Ureter (tissue), 1 donor: ENCODE measurements around the gene GRWD1. TPM values are rescaled to one million over a fixed set of nuclear protein-coding genes. Genes with fewer than 3 reads are reported as not detected.
A peak's percentile ranks its signal among the peaks of the same experiment; 100 is the strongest.

Experiments
- DNase-seq: peaks from one replicate; pipeline ENCODE4 v3.0.0-alpha.2; 2020; ENCODE audit warnings: low spot score
- total RNA-seq: library from RNA; stranded (reverse); gene quantifications from one replicate; pipeline ENCODE4 v1.2.4, GENCODE V29; 2023
- donor health status: DM: yes; HTN: yes; CAD: no.

GRWD1 gene
- 43.6 TPM for total RNA-seq

DNA sequence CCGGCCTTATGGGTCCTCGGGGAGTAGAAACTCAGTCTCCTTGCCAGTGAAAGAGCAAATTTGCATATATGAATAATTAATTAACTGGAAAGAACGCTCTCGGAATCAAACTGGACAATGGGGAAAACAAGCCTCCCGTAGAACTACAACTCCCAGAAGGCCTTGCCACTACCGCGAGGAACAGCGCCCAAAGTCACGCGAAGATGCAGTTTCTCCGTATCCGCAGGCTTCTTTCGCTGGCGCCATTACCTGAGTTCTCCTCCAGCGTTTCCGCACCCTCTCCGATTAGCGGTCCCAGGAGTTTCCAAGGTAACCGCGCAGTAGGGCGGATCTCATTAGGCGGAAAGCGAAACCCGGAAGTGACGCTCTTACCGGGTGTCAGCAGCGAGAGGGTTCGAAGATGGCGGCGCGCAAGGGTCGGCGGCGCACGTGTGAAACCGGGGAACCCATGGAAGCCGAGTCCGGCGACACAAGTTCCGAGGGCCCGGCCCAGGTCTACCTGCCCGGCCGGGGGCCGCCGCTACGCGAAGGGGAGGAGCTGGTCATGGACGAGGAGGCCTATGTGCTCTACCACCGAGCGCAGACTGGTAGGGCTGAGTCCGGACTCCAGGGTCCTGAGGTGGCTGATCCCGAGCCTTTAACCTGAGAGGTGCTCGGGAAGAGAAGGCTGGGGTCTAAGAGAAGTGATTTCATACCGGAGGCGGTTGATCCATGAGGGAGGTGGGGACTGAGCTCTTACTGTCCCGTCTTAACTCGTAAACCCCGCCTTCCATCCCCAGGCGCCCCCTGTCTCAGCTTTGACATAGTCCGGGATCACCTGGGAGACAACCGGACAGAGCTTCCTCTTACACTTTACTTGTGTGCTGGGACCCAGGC is at the start of gene GRWD1:
Gene GRWD1 (plus strand): TSS at position 378 of the 876 bp plus-strand sequence. CDS start 23 bp downstream, at position 401.
- DNase-seq = peak; percentile 93

DNA sequence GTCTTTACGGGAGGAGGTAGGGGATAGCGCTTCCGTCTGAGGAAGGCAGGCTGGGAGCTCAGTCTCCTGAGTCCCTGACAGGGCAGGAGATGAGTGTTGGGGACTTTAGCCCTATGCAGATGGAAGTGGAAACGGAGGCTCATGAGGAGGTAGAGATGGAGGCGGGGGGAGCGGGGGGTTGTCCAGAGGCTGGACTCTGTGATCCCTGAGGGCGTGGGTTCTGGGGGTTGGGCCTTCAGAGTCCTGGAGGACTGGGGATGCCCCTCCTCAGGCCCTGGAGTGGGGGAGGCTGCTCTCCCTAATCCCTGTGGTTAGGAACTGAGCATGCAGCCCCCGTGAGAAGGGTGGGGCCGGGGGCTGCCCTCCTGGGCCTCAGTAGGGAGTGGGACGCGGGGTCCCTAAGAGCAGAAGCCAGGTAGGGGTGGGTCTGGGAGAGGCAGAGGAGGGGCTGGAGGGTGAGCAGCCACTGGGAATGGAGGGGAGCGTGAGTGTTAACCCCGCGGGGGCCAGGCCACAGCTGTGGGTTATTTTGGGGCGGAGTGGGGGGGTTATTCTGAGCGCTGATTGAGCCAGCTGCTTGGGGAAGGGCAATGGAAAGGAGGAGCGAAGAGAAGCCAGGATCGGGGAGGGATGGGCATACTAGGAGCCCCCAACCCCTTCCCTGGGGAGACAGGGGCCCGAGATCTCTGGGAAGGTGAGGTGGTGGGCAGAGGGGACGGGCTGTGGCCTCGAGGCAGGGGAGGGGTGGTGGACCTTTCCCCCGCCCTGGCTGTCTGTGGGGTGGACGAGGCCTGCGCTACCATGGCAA is 49.6 kb upstream of the GRWD1 start:
- DNase-seq = no peak

DNA sequence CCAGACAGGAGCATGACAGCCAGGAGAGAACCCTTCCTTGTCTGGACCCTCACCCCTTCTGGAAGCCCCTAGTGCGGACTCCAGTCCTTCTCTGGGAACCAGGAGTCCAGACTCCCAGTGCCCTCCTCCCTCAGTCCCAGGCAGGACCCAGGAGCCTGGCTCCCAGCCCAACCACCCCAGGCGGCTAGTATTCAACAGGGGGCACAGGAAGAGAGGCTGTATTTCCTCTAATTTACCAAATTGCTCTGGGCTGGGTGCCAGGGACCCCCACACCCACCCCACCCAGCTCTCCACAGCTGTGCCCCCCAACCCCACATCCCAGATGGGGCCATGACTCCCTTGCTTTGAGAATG is 49.0 kb upstream of the GRWD1 start:
- DNase-seq = no peak

DNA sequence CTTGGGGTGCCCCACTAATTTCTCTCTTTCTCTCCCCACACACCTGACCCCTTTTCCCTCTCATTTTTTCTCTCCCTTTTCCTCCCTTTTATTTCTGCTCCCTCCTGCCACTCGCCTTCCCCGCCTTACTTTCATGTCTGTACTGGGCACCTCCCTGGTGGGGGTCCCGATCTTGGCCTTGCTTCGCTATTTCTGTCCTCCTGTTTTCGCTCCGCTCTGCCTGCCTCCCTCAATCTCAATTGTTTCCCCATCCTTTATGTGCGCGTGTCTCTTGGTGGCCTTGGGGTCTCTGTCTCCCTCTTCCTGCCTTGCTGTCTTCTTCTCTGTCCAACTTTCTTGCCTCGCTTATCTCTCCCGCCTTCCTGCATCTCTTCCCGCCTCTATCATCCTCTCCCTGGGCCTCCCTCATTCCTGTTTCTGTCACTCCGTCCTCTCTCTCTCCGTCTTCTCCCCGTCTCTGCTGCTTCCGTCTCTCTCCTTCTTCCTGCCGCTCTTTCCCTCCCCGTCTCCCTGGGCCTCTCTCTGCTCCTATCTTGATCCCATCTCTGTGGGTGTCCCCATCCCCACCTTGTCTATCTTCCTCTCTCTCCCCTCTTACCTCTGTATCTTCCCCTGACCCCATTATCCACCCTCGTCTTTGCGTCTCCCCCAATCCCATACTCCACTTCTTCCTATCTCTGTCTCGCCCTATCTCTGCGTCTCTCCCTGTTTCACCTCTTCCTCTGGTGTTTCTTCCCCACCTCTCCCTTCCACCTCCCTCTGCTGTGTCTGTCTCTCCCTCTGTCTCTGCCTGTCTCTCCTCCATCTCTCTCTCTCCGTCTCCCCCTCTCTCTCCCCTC is 48.3 kb upstream of the GRWD1 start:
- DNase-seq = no peak

DNA sequence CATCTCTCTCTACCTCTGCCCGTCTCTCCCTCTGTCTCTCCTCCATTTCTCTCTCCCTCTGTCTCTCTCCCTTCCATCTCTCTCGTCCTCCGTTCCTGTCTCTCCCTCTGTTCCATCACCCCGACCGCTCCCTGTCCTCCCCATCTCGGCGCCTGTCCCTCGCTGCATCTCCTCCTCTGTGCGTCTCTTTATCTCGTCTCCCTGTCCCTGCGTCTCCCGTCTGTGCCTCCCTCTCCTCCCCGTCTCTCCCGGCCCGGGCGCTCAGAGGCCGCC is 47.7 kb upstream of the GRWD1 start:
- DNase-seq = no peak

DNA sequence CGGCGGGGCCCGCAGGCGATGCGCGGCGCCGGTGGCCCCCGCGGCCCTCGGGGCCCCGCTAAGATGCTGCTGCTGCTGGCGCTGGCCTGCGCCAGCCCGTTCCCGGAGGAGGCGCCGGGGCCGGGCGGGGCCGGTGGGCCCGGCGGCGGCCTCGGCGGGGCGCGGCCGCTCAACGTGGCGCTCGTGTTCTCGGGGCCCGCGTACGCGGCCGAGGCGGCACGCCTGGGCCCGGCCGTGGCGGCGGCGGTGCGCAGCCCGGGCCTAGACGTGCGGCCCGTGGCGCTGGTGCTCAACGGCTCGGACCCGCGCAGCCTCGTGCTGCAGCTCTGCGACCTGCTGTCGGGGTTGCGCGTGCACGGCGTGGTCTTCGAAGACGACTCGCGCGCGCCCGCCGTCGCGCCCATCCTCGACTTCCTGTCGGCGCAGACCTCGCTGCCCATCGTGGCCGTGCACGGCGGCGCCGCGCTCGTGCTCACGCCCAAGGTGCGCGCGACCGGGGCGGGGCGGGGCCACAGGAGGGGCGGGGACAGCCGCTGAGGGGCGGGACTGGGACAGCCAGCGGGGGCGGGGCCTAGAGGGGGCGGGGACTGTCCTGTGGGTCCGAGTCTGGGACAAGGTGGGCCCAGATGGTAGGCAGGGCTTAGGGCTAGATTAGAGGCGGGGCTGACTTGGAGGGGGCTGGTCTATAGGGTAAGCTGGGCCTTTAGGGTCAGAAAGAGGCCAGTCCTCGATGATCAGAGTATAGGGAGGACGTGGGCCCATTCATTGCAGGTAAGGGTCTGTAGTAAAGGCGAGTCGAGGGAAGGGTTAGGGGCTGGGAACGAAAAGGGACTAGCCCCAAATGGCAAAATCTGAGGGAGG is 47.2 kb upstream of the GRWD1 start:
- DNase-seq = peak; percentile 71

DNA sequence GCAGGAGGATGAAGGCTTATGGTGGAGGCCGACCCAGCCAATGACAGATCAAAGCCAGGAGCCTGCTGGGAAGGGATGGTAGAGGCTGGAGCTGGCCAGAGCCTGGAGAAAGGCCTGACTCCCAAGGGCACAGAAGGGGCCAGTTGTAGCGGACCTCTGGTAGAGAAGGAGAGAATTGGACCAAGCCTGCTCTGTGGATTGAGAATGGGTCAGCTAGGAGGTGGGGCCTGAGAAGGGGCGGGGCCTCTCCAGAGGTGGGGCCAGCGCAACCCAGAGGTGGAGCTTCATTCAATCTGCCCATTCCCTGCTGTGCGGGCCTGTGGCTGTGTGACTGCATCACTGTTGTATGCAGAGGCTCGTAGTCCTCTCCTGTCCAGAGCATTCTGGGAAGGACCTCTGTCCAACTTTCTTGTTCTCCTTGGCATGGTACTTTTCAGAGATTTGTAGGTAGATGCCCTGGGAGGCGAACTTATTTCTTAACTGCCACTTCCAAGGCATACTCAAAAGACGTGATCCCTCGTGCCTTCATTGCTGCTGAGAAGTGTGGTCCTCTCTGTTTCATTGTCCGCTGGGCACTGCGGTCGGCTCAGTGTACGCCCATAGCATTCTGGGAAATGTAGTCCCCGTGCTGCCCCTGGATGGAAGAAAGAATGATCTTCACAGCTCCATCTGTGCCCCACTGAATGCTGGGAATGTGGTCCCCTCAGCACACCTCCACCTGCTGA is 45.6 kb upstream of the GRWD1 start:
- DNase-seq = no peak

DNA sequence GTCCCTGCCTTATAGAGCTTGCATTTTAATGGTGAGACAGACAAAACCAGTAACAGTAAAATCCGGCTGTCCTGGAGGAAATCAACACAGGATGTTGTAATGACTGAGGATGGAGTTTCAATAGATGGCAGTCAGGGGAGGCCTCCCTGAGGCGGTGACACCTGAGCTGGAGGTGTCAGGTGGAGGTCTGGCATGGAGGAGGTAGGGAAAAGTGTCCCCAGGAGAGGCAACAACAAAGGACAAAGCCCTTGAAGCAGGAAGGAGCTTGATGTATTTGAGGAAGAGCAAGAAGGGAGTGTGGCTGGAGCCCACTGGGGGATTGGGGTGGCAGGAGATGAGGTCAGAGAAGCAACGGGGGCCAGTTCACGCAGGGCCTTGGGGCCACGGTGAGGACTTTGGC is 44.5 kb upstream of the GRWD1 start:
- no peak for DNase-seq

DNA sequence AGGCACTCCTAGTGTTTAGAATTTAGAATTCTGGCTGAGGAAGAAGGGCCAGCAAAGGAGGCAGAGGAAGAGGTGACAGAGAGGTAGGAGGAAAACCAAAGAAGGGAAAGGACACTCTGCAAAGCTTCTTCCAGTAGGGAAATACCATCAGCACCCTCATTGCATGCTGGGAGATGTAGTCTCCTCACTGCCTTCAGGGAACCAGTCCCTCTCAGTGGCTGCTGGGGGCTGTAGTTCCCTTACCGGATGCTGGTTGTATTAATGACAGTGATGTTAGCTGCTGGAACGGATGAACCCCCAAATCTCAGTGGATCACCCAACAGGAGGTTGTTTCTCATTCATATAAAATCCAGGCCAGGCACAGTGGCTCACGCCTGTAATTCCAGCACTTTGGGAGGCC is 42.2 kb upstream of the GRWD1 start:
- DNase-seq = no peak

DNA sequence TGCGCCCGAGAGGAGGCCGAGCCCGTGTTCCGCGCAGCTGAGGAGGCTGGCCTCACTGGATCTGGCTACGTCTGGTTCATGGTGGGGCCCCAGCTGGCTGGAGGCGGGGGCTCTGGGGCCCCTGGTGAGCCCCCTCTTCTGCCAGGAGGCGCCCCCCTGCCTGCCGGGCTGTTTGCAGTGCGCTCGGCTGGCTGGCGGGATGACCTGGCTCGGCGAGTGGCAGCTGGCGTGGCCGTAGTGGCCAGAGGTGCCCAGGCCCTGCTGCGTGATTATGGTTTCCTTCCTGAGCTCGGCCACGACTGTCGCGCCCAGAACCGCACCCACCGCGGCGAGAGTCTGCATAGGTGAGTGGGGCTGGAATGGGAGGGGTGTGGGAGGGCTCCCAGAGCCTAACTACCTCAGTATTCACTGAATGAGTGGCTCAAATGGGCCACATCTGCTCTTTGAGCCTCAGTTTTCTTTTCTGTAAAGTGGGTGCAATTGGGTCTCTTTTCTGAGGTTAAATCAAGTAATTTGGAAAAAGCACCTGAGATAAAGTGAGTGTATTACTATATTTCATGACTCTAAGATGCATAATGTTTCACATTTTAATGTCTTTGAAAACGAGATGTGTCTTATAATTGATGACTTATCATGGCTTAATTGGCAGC is 40.6 kb upstream of the GRWD1 start:
- no peak for DNase-seq

DNA sequence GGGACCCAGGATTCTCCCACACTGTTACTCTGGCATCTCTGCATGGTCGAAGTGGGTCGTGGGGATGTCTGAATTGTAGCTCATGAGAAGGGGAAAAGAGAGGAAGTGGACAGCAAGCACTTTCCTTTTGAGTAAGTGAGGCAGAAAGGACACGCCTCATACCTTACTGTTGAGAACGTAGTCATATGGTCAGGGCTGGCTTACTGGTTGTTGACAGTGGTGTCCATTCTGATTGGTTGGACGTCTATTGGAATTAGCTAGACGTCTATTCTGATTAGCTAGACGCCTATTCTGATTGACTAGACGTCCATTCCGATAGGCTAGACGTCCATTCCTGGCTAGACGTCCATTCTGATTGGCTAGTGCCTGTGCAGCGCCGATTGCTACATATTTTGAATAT is 39.9 kb upstream of the GRWD1 start:
- DNase-seq = no peak

DNA sequence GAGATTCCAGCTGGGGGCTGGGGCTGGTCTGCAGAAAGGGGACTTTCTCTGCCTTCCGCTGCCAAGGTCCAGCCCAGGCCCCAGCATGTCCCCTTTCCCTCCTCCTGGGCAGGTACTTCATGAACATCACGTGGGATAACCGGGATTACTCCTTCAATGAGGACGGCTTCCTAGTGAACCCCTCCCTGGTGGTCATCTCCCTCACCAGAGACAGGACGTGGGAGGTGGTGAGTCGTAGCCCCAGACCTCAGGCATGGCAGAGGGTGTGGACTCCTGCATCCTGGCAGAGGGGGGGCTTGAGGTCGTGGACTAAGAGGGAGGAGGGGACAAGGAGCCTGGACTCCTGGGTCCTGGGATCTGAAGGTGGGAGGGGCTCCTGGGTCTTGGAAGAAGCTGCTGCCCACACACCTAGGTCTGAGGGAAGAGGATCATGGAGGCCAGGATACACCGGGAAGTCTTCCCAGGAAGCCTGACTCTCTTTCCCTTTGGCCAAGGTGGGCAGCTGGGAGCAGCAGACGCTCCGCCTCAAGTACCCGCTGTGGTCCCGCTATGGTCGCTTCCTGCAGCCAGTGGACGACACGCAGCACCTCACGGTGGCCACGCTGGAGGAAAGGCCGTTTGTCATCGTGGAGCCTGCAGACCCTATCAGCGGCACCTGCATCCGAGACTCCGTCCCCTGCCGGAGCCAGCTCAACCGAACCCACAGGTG is 31.8 kb upstream of the GRWD1 start:
- DNase-seq = no peak

DNA sequence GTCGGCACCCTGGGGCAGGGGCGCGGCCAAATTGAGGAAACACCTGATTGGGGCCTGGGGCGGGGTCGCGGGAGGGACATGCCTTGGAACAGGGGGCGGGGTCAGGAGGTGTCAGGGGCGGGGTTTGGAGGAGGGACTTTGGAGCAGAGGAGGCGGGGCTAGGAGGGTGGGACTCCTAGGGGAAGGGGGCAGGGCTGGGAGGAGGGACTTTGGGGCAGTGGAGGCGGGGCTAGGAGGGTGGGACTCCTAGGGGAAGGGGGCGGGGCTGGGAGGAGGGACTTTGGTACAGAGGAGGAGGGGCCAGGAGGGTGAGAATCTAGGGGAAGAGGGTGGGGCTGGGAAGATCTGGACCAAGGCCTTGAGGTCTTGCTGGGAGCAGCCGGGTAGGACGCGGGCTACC is 30.4 kb upstream of the GRWD1 start:
- peak; percentile 70 for DNase-seq

DNA sequence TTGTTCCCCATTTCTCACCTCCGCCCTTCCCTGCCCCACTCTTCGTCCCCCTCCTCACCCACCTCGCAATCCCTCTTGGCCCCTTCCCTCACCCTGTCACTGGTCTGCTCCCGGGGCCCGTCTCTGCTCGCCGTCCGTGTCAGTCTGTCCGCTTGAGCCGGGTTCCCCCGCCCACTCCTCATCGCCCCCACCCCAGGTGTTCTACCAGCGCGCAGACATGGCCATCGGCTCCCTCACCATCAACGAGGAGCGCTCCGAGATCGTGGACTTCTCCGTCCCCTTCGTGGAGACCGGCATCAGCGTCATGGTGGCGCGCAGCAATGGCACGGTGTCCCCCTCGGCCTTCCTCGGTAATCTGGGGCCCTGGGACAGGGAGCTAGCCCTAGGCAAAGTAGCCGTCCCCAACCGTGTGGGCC is 30.0 kb upstream of the GRWD1 start:
- DNase-seq = no peak

DNA sequence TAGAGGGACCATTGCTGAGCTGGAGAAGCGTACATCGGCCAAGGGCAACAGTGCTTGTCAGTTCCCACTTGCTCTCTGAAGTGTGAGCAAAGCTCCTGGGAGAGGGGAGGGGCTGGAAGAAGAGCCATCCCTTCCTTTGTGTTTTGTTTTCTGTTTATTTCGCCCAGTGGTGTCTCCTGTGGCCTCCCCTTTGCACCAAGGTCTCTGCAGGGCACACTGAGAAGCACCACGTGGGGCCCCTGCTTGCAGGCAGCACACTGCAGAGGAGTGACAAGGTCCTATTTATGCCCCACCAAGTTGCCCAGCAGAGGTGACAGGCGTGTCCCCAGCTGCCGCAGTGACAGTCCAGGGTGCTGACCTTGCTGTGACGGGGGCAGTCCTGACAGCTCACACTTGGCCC is 28.4 kb upstream of the GRWD1 start:
- DNase-seq = no peak

DNA sequence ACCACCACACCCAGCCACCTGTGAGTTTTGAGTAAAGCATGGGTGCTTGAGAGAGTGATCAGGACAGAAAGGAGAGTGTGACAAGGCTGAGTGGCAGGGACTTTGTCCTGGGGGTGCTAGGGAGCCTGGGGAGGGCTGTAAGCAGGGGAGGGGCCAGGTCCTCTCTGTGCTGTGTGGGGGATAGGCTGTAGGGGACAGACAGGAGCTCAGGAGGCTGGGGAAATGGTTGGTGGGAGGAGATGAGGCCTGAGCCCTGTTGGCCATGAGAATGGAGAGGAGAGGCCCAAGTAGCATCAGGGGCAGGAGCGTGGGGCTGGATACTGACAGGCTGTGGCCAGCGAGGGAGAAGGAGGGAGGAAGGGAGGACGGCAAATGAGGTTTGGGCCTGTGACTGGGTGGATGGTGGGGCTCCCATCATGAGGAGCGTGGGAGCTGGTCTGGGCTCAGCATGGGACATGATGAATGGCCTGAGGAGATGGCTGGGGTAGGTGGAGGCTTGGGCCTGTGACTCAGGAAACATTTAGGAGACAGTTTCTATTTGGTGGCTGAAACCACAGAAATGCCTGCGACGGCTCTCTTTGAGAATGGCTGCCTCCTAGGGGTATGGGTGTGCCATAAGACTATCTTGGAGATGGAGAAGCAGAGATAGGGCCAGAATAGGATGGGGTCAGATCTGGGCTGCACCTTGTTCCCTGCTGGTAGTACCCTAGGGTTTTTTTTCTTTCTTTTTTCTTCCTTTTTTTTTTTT is 27.3 kb upstream of the GRWD1 start:
- no peak for DNase-seq

DNA sequence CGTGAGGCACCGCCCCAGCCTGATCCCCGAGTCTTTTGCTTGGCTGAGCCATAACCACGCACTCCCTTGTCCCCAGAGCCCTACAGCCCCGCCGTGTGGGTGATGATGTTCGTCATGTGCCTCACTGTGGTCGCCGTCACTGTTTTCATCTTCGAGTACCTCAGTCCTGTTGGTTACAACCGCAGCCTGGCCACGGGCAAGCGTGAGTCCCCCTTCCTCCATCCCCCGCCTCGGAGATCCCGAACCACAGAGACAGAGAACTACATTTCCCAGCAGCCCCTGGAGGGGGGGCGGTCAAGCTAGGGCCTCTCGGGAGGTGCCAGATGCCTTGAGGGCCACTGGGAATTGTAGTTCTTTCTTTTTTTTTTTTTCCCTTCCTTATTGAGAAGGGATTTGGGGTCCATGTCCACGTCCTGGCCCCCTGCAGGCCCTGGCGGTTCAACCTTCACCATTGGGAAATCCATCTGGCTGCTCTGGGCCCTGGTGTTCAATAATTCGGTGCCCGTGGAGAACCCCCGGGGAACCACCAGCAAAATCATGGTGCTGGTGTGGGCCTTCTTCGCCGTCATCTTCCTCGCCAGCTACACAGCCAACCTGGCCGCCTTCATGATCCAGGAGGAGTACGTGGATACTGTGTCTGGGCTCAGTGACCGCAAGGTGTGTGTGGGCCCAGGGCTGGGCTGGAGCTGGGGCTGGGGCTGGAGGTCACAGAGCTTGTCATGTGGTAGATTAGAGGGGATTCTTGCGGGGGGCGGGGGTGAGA is 26.4 kb upstream of the GRWD1 start:
- no peak for DNase-seq

DNA sequence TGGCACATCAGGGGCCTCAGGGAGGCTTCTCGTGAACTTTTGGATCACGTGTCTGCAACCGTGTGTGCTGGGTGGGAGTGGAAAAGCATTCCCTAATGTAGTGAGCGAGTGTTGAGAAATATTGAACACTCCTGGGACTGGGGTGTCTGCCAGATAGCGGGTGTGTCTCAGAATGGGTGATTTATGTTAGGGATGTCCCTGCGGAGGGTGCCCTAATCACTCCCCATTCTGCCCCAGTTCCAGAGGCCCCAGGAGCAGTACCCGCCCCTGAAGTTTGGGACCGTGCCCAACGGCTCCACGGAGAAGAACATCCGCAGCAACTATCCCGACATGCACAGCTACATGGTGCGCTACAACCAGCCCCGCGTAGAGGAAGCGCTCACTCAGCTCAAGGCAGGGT is 24.2 kb upstream of the GRWD1 start:
- no peak for DNase-seq
